Activated gamma-delta T cell treated with anti-CD3 and anti-CD28 coated beads, Interleukin-2, amount 50 U/mL, for 16 hours (primary cell): Measurements from ENCODE around the gene TGM6.
"Not testable (repeated sequence)": the region's sequence is repeated elsewhere in the genome, so short reads cannot be mapped to it uniquely, and the experiment has no call there.

ENCODE experiments used
- DNase-seq: peaks from one replicate; pipeline ENCODE4 v3.0.0-alpha.2; 2020; ENCODE audit warnings: low read depth

The TGM6 gene

GRCh38 chr20:2399390-2399789 lies 18.7 kb downstream of the TGM6 start:
- DNase-seq: no peak

- no peak for DNase-seq
These were observed 19.6 kb downstream of the TGM6 start for GRCh38 chr20:2400290-2400689.

GRCh38 chr20:2401527-2401926 lies 20.8 kb downstream of the TGM6 start:
- DNase-seq: no peak

GRCh38 chr20:2402271-2402980 lies 21.7 kb downstream of the TGM6 start:
- DNase-seq: no peak

GRCh38 chr20:2403291-2404052 lies 22.8 kb downstream of the TGM6 start:
- no peak for DNase-seq

GRCh38 chr20:2405693-2406065 lies 25.0 kb downstream of the TGM6 start:
- no peak for DNase-seq

GRCh38 chr20:2407355-2407754 lies 26.7 kb downstream of the TGM6 start:
- not testable (repeated sequence) for DNase-seq

GRCh38 chr20:2408111-2408510 lies 27.4 kb downstream of the TGM6 start:
- no peak for DNase-seq

GRCh38 chr20:2416541-2417212 lies 36.0 kb downstream of the TGM6 start:
- no peak for DNase-seq

GRCh38 chr20:2417213-2417541 lies 36.5 kb downstream of the TGM6 start:
- no peak for DNase-seq

- no peak for DNase-seq
These were observed 37.7 kb downstream of the TGM6 start for GRCh38 chr20:2418388-2418787.

- no peak for DNase-seq
These were observed 39.8 kb downstream of the TGM6 start for GRCh38 chr20:2420510-2420909.

GRCh38 chr20:2421247-2421646 lies 40.5 kb downstream of the TGM6 start:
- no peak for DNase-seq

- DNase-seq: no peak
These were observed 48.4 kb downstream of the TGM6 start for GRCh38 chr20:2429051-2429450.

GRCh38 chr20:2430538-2430937 lies 49.8 kb downstream of the TGM6 start:
- DNase-seq: no peak

GRCh38 chr20:2431185-2431584 lies 50.5 kb downstream of the TGM6 start:
- no peak for DNase-seq

- DNase-seq: no peak
These were observed 66.1 kb downstream of the TGM6 start for GRCh38 chr20:2446845-2447244.

- DNase-seq: no peak
These were observed 68.7 kb downstream of the TGM6 start for GRCh38 chr20:2449386-2449785.

- no peak for DNase-seq
These were observed 70.7 kb downstream of the TGM6 start for GRCh38 chr20:2451422-2451821.

- DNase-seq: peak; percentile 47
These were observed 71.4 kb downstream of the TGM6 start for GRCh38 chr20:2451939-2452732.

- no peak for DNase-seq
These were observed 73.1 kb downstream of the TGM6 start for GRCh38 chr20:2453792-2454191.

- DNase-seq: no peak
These were observed 75.2 kb downstream of the TGM6 start for GRCh38 chr20:2455771-2456497.
